DMS53 (cell line): ENCODE measurements around the gene MAML2.
A peak's percentile ranks its signal among the peaks of the same experiment; 100 is the strongest.

Experiments
- DNase-seq: peaks from one replicate; lab custom pipeline; 2025; lab: John Stamatoyannopoulos, UW

MAML2 gene

GRCh38 chr11:96155627-96156378 lies 187.2 kb downstream of the MAML2 start:
- peak; percentile 14 for DNase-seq

GRCh38 chr11:96154802-96155520 lies 188.0 kb downstream of the MAML2 start:
- no peak for DNase-seq

DNA sequence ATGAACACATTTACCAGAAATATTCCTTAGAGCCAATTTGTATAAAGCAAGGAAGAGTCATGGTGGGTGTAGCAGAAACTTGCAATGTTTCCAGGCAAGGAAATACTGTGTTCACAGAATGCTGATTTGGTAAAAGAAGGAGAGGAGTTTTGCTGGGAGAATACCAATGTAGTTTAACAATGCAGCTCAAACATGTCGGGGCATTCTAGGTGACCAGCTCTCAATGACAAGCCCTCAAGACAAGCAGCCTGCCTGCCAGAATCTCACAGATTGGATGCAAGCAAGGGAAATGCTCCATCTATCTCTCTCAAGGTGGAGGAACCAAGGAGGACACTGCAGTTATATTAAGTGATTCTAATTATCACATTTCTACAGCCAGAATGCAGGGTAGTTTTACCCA lies 190.4 kb downstream of the MAML2 start:
- DNase-seq: no peak

DNA sequence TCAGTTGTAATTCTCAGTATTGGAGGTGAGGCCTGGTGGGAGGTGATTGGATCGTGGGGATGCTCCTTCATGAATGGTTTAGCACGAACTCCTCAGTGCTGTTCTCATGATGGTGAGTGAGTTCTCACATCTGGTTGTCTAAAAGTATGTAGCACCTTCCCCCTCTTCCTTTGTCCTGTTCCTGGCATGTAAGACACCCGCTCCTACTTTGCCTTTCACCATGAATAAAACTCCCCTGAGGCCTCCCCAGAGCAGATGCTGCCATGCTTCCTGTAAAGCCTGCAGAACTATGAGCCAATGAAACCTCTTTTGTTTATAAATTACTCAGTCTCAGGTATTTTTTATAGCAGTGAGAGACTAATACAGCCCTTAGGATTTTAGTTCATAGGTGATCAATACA lies 191.5 kb downstream of the MAML2 start:
- DNase-seq: no peak

- no peak for DNase-seq
These were observed 192.4 kb downstream of the MAML2 start for GRCh38 chr11:96150609-96151008.

GRCh38 chr11:96149743-96150555 lies 193.0 kb downstream of the MAML2 start:
- peak; percentile 73 for DNase-seq

- no peak for DNase-seq
These were observed 195.0 kb downstream of the MAML2 start for GRCh38 chr11:96147906-96148486.

DNA sequence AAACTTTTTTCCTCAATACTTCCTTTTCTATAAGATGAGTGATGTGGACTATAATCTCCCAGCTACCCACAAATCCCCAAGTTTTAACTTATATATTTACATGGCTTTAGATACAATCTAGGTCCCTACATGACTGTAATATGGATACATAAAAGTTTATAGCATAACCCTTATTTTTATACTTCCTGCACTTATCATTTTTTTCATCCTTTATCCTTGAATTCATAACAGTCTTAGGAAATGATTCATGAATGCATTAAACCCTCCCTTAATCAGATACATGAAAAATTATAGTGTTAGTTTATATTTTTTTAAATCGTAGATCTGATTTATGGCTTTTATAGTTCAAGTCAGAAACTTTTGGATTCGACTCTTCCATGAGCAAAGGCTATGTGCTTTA lies 195.8 kb downstream of the MAML2 start:
- no peak for DNase-seq

DNA sequence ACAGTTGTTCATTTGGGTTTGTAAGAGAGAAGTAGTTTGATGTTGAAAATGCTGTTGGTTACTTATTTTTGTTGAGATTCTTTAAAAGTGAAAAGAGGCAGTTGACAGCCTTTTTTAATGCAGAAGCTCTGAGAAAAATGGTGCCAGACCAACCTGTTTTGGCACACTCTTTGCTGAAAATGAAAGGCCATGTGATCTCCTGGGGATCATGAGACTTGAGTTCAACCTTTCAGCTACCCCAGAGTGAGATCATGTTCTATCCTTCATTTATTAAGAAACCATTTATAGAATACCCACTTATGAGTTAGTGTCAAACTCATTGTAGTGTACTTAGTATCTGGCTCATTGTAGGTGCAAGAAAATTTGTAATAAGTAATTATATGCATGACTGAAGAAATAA lies 196.2 kb downstream of the MAML2 start:
- DNase-seq: no peak

- no peak for DNase-seq
These were observed 197.8 kb downstream of the MAML2 start for GRCh38 chr11:96145163-96145585.

DNA sequence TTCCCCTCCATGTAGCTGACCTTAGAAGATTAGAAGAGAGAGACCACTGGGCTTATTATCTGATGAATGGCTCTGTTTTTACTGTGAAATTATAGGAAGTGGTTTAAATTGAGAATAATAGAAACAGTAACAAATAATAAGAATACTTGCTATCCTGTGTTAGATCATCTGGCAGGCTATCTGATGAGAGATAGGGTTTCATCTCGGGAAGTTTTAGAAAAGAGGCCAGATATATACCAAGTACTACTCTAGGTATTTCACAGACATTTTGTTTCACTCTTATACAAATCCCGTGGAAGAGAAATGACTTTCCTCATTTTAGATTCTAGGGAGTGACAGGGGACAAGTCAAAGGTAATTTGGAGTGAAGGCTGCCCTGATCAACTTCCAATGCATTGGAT lies 198.4 kb downstream of the MAML2 start:
- DNase-seq: no peak

DNA sequence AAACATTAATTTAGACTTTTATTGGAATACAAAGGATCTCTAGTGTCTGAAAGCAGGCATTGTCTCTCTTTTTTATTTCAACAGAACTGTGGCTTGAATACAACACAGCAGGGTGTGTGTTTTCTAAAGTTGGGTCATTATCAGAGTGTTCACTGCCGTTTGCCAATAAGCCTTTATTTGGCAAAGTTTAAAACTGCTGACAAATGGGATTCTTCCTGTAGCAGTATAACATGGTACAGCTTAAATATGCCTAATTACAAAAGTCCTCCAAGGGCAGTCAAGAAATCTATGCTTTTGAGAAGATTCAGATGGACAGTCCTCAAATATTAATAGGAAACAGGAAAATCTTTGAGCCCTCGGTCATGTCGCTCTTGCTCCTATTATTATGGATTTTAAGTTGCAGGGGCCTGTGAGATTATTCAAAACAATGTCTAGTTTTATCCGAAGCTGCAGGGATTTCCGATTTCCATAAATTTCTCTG lies 199.9 kb downstream of the MAML2 start:
- DNase-seq: no peak

DNA sequence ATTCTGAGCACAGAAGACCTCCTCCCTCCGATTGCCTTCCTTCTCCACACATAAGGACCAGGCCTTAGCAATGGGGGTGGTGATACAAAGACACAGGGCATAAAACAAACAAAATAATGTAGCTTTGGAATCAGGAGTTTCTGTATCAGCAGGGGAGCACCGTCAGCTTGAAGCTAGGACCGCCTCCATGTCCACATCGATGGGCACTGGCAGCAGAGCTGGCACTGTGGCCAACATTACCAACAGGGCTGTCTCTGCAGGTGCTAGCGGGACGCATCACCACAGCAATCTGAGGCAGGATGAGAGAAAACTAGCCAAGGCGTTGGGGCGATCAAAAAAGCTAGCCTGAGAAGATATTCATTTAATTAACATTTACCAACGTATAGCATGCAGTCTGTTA lies 201.4 kb downstream of the MAML2 start:
- no peak for DNase-seq

- DNase-seq: no peak
These were observed 203.3 kb downstream of the MAML2 start for GRCh38 chr11:96139691-96140090.

GRCh38 chr11:96137373-96137772 lies 205.6 kb downstream of the MAML2 start:
- no peak for DNase-seq

DNA sequence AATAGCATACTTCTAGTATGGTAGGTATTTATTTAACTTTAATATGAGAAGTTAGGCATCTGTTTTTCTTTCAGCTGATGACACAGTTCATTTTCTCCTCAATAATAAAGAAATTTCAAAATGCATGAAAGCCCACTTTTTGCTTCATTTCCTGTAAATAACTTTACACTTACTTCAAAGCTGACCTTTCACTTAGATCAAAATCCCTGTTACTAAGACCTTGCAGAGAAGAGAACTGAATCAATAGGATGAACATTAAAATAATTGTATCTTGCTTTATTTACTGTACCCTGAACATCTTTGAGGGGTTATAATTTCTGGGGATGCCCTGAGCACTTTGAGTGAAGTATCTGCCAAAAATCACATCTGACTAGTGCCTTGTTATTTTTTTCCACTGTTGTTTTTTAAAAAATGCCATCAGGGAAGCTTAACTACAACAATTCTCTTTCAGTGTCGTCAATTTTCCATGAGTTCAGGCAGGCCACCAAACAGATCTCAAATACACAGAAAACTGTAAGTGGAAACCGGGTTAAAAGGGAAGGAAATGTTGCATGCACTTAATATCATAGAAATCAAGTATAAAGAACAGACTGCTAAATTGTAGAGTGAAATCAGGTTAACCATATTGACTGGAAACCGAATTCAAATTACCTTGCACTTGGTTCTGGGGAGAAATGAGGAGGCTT lies 206.2 kb downstream of the MAML2 start:
- DNase-seq: no peak

- peak; percentile 86 for DNase-seq
These were observed 208.4 kb downstream of the MAML2 start for GRCh38 chr11:96134602-96135001.

- peak; percentile 89 for DNase-seq
These were observed 210.6 kb downstream of the MAML2 start for GRCh38 chr11:96132437-96132836.

GRCh38 chr11:96130061-96130620 lies 212.9 kb downstream of the MAML2 start:
- DNase-seq: peak; percentile 26

- no peak for DNase-seq
These were observed 215.4 kb downstream of the MAML2 start for GRCh38 chr11:96127596-96127959.

- peak; percentile 43 for DNase-seq
These were observed 215.9 kb downstream of the MAML2 start for GRCh38 chr11:96126917-96127595.
